B cell (primary cell): ENCODE measurements around the gene ALOX5AP. TPM values are rescaled to one million over a fixed set of nuclear protein-coding genes. Genes with fewer than 3 reads are reported as not detected.

Experiments
- ATAC-seq: fragments of 200-7000 bp; cut with Tn5 transposase; one replicate; pipeline ENCODE4 v1.10.0; 2021; ENCODE audit warnings: low read depth, mild to moderate bottlenecking, moderate number of reproducible peaks, moderate library complexity
- CTCF ChIA-PET: fragments of 350-600 bp; sonication (Branson Sonifier 250); formaldehyde crosslinking; loops from one replicate; lab custom pipeline; 2021; ENCODE audit warnings: antibody characterized with exemption, inconsistent platforms; lab: Charles Lee
- POLR2A ChIA-PET: fragments of 350-600 bp; sonication (Branson Sonifier 250); formaldehyde crosslinking; loops from one replicate; lab custom pipeline; 2021; ENCODE audit warnings: antibody characterized with exemption; lab: Charles Lee
- DNase-seq: peaks from one replicate; pipeline ENCODE4 v3.0.0; 2013
- H2AFZ ChIP-seq: 2 replicates; pipeline ENCODE4 v1.6.1; 2012; ENCODE audit warnings: mild to moderate bottlenecking, low read depth, low read length; ENCODE audit not compliant: insufficient read depth, poor library complexity, severe bottlenecking
- H3K27ac ChIP-seq, 2 donors: 1 replicate in 1 of 2; 2 replicates in 1 of 2; pipeline ENCODE4 v1.5.1; 2012 to 2013; ENCODE audit warnings: low read length in 2 of 2, mild to moderate bottlenecking in 2 of 2, moderate library complexity in 1 of 2
- H3K27me3 ChIP-seq, 4 experiments: fragments of 200-600 bp in 1 of 4; sonication (generic) in 1 of 4; replicated peaks in 1 of 4; 1 replicate in 2 of 4; 2 replicates in 2 of 4; pipeline versions ENCODE4 v1.6.1 to v1.7.0; 2013 to 2016; ENCODE audit warnings: low read length in 3 of 4, mild to moderate bottlenecking in 2 of 4, mixed read lengths in 1 of 4, moderate library complexity in 1 of 4; ENCODE audit not compliant: insufficient read depth in 4 of 4, control insufficient read depth in 3 of 4; ENCODE audit errors: control extremely low read depth in 1 of 4
- H3K36me3 ChIP-seq, 2 experiments: replicated peaks in 1 of 2; 1 replicate in 1 of 2; 2 replicates in 1 of 2; pipeline versions ENCODE4 v1.6.1 to v1.7.1; 2013; ENCODE audit warnings: low read length in 1 of 2; ENCODE audit not compliant: insufficient read depth in 2 of 2, control insufficient read depth in 1 of 2; ENCODE audit errors: control extremely low read depth in 1 of 2, extremely low read depth in 1 of 2
- H3K4me1 ChIP-seq, 2 donors: fragments of 200-600 bp in 1 of 2; sonication (generic) in 1 of 2; 1 replicate in 1 of 2; 2 replicates in 1 of 2; pipeline versions ENCODE4 v1.5.1 to v1.6.1; 2013 to 2017; ENCODE audit warnings: low read length in 2 of 2; ENCODE audit not compliant: control insufficient read depth in 2 of 2, insufficient read depth in 2 of 2
- H3K4me2 ChIP-seq: replicated peaks from 2 replicates; pipeline ENCODE3; 2012; ENCODE audit warnings: mild to moderate bottlenecking, low read depth, low read length; ENCODE audit not compliant: poor library complexity, severe bottlenecking
- H3K4me3 ChIP-seq, 5 experiments: fragments of 200-600 bp in 1 of 5; sonication (generic) in 1 of 5; 1 replicate in 3 of 5; 2 replicates in 2 of 5; pipeline versions ENCODE4 v1.5.1 to v1.7.0; 2011 to 2016; ENCODE audit warnings: low read length in 4 of 5, mild to moderate bottlenecking in 4 of 5, low read depth in 2 of 5, control low read depth in 1 of 5, moderate library complexity in 1 of 5; ENCODE audit not compliant: insufficient read depth in 1 of 5; ENCODE audit errors: control extremely low read depth in 1 of 5, extremely low read depth in 1 of 5
- H3K79me2 ChIP-seq: fragments of 200-600 bp; sonication (generic); one replicate; pipeline ENCODE4 v1.6.0; 2016; ENCODE audit warnings: low read length; ENCODE audit not compliant: control insufficient read depth, insufficient read depth
- H3K9ac ChIP-seq: fragments of 200-600 bp; sonication (generic); 2 replicates; pipeline ENCODE4 v1.6.1; 2017; ENCODE audit warnings: mild to moderate bottlenecking, low read length, moderate library complexity
- H3K9me3 ChIP-seq, 3 donors: one replicate each; pipeline versions ENCODE4 v1.6.1 to v1.7.1; 2013; ENCODE audit warnings: low read length in 2 of 3; ENCODE audit not compliant: control insufficient read depth in 2 of 3, insufficient read depth in 1 of 3; ENCODE audit errors: control extremely low read depth in 1 of 3
- H4K20me1 ChIP-seq: 2 replicates; pipeline ENCODE4 v1.6.0; 2012; ENCODE audit warnings: mild to moderate bottlenecking, low read length; ENCODE audit not compliant: insufficient read depth, control insufficient read depth, poor library complexity, severe bottlenecking
- H3K27ac Mint-ChIP-seq: one replicate; pipeline ENCODE4 v1.8.0; 2021; ENCODE audit warnings: mixed read lengths
- H3K27me3 Mint-ChIP-seq: one replicate; pipeline ENCODE4 v1.8.0; 2021; ENCODE audit warnings: mixed read lengths
- H3K4me1 Mint-ChIP-seq: one replicate; pipeline ENCODE4 v1.8.0; 2021; ENCODE audit warnings: mixed read lengths
- H3K4me3 Mint-ChIP-seq: one replicate; pipeline ENCODE4 v1.8.0; 2021; ENCODE audit warnings: mixed read lengths
- H3K9me3 Mint-ChIP-seq: one replicate; pipeline ENCODE4 v1.8.0; 2022; ENCODE audit warnings: mixed read lengths; ENCODE audit not compliant: insufficient read depth
- CTCF ChIP-seq: fragments of 200-600 bp; IDR thresholded peaks from one replicate; pipeline ENCODE4 v1.8.0; 2022; ENCODE audit warnings: antibody characterized with exemption, mild to moderate bottlenecking
- EZH2 ChIP-seq: IDR thresholded peaks from 2 replicates; pipeline ENCODE4 v1.6.1; 2012; ENCODE audit warnings: borderline replicate concordance, low read depth, mild to moderate bottlenecking, moderate library complexity, low read length; ENCODE audit not compliant: insufficient read depth, poor library complexity, severe bottlenecking
- whole genome bisulfite sequencing: methylation state at CpG from one replicate; pipeline ENCODE4 v1.1.5; 2013; ENCODE audit warnings: missing lambda C conversion rate; ENCODE audit not compliant: insufficient coverage; 5-methylcytosine and 5-hydroxymethylcytosine counted together
- intact Hi-C: fragments of 100-400 bp; cut with micrococcal nuclease; formaldehyde crosslinking; loops from one replicate; pipeline ENCODE4 v1.10.0; 2022
- polyA plus RNA-seq: library from polyadenylated mRNA; depleted of rRNA; stranded (reverse); fragments of >200 nt; gene quantifications from 2 replicates; pipeline ENCODE4 v1.2.3, GENCODE V29; 2012
- total RNA-seq, 2 donors: library from RNA; stranded (reverse); fragments of 120-200 nt in 1 of 2; gene quantifications; 1 replicate in 1 of 2; 2 replicates in 1 of 2; pipeline versions ENCODE4 v1.2.3 to v1.2.4, GENCODE V29; 2013 to 2022

Gene ALOX5AP
- total and polyA plus RNA-seq, 2 donors (not counting 1 experiment from before 2014, with no cell fraction given), result 81.4 to 87.5 TPM

GRCh38 chr13:30802501-30802900 lies 67.2 kb downstream of the ALOX5AP start:
- 90% methylated on average over 2 of the region's 5 CpGs for WGBS
- Histone ChIP-seq H3K27ac (no peak overlapping the region), H3K4me2 (peak overlapping the region; percentile 83), H3K27me3 (peaks cover 0 to 8% (median 0%) of the 10 kb centered on the region in 4 experiments), H3K36me3 (no peaks in the 10 kb centered on the region), H3K9ac (peak overlapping the region; percentile 45), H3K9me3 (peaks cover 0 to 3% (median 0%) of the 10 kb centered on the region in 3 donors), H4K20me1 (no peaks in the 10 kb centered on the region), H3K79me2 (no peaks in the 10 kb centered on the region), H3K4me3 (peak overlapping the region in 1 of 5 experiments; percentile 37), H2AFZ (peak overlapping the region; percentile 75), H3K4me1 (peaks cover 8 to 9% of the 10 kb centered on the region in 2 donors)
- no peak for ATAC-seq
- intact Hi-C loops, result loop anchor here (2.0 to 10.0 kb wide), 5 partner anchors 60 to 545 kb away; partner anchors contain the start of gene USPL1
- ChIA-PET CTCF (interaction anchor here (1.0 to 3.0 kb wide), 20 partner anchors 10 to 676 kb away, joined by 3 to 28 read pairs (median 4); no protein-coding TSS in a partner anchor), POLR2A (no interaction called here)
- no peak for DNase-seq
- Mint-ChIP-seq H3K27ac (no peak overlapping the region), H3K27me3 (no peaks in the 10 kb centered on the region), H3K4me3 (peak overlapping the region; percentile 80), H3K9me3 (no peaks in the 10 kb centered on the region), H3K4me1 (peaks cover 11% of the 10 kb centered on the region)
- no peak for TF ChIP-seq EZH2

GRCh38 chr13:30802953-30803478 lies 67.7 kb downstream of the ALOX5AP start:
- peak; percentile 87 for DNase-seq
- H3K27ac ChIP-seq, result no peak overlapping the region
- Mint-ChIP-seq H3K27ac (no peak overlapping the region), H3K27me3 (no peaks in the 10 kb centered on the region), H3K4me1 (peaks cover 11% of the 10 kb centered on the region), H3K9me3 (no peaks in the 10 kb centered on the region), H3K4me3 (peak overlapping the region; percentile 80)
- no peaks in the 10 kb centered on the region for H3K79me2 ChIP-seq
- ChIA-PET POLR2A (no interaction called here), CTCF (interaction anchor here (0.9 to 3.0 kb wide), 32 partner anchors 8 to 676 kb away, joined by 3 to 28 read pairs (median 4); no protein-coding TSS in a partner anchor)
- peak overlapping the region; percentile 45 for H3K9ac ChIP-seq
- WGBS, result 21% methylated on average over 28 of the region's 32 CpGs
- H4K20me1 ChIP-seq, result no peaks in the 10 kb centered on the region
- H3K9me3 ChIP-seq, result peaks cover 0 to 3% (median 0%) of the 10 kb centered on the region in 3 donors
- ATAC-seq, result peak; percentile 99
- H3K4me3 ChIP-seq, result peak overlapping the region in 3 of 5 experiments; percentile 18 to 37 (median 21)
- peak overlapping the region; percentile 83 for H3K4me2 ChIP-seq
- TF ChIP-seq EZH2, result no peak
- TF ChIP-seq CTCF, result peak; percentile 98
- peaks cover 0 to 8% (median 0%) of the 10 kb centered on the region in 4 experiments for H3K27me3 ChIP-seq
- H2AFZ ChIP-seq, result peak overlapping the region; percentile 75
- peaks cover 8 to 9% of the 10 kb centered on the region in 2 donors for H3K4me1 ChIP-seq
- intact Hi-C loops, result loop anchor here (1.0 to 10.0 kb wide), 10 partner anchors 61 to 671 kb away; partner anchors contain the start of gene USPL1
- no peaks in the 10 kb centered on the region for H3K36me3 ChIP-seq
